Measurements from ENCODE around the gene PLS3.
A peak's percentile ranks its signal among the peaks of the same experiment; 100 is the strongest.
"Not testable (repeated sequence)": the region's sequence is repeated elsewhere in the genome, so short reads cannot be mapped to it uniquely, and the experiment has no call there.

PLS3 gene

GRCh38 chrX:115616943-115617563 lies 56.1 kb downstream of the PLS3 start:
- DNase-seq: no peak

GRCh38 chrX:115622534-115622933 lies 61.6 kb downstream of the PLS3 start:
- no peak for DNase-seq

GRCh38 chrX:115624916-115625315 lies 63.9 kb downstream of the PLS3 start:
- DNase-seq: no peak

- no peak for DNase-seq
These were observed 64.8 kb downstream of the PLS3 start for GRCh38 chrX:115625572-115626301.

GRCh38 chrX:115630204-115630603 lies 69.2 kb downstream of the PLS3 start:
- no peak for DNase-seq

DNA sequence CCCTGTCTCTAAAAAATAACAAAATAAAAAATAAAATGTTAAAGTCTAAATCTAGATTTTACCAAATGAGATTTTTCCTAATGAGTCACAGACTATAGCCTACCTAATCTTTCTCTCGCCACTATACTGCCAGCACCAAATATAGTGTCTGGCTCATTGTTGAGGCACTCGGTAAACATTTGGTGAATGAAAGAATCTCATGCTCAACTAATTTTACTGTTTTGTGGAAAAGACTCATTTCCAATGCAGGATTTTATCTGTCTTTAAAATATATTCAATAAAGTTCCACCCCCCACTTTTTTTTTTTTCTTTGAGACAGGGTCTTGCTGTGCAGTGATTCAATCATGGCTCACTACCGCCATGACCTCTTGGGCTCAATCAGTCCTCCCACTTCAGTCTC lies 71.5 kb downstream of the PLS3 start:
- no peak for DNase-seq

- DNase-seq: not testable (repeated sequence)
These were observed 72.4 kb downstream of the PLS3 start for GRCh38 chrX:115633397-115633796.

GRCh38 chrX:115639334-115639880 lies 78.4 kb downstream of the PLS3 start:
- DNase-seq: no peak

DNA sequence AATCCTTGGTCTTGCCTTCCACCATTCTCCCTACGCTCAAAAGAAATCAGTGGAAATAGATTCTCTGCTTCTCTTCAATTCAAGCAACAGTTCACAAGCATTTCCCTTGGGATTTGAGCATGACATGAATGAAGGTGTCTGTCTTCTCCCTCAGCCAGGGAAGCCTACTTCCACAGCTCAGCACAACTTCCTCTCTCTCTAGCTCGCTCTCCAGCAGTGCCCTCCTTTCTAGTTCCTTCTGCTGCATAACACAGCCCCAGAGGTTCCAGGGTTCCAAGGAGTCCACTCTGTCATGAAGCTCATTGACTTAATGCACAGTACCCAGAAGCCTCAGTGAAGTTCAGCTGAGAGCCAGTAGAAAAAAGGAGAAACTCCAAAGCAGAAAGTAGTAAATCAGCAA lies 81.3 kb downstream of the PLS3 start:
- DNase-seq: no peak

- DNase-seq: peak; percentile 28
These were observed 82.0 kb downstream of the PLS3 start for GRCh38 chrX:115642895-115643530.

DNA sequence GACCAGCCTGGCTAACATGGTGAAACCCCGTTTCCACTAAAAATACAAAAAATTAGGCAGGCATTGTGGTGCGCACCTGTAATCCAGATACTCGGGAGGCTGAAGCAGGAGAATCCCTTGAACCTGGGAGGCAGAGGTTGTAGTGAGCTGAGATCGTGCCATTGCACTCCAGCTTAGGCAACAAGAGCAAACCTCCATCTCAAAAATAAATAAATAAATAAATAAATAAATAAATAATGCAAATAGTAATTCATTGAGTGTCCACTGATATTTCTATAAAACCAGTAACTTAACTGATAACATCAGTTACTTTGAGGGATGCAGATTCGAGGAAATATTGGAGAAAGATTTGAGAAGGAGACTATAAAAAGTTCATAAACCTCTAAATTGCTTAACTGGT lies 83.4 kb downstream of the PLS3 start:
- DNase-seq: not testable (repeated sequence)

GRCh38 chrX:115649461-115650063 lies 88.6 kb downstream of the PLS3 start:
- DNase-seq: no peak

- DNase-seq: no peak
These were observed 89.5 kb downstream of the PLS3 start for GRCh38 chrX:115650449-115650848.

DNA sequence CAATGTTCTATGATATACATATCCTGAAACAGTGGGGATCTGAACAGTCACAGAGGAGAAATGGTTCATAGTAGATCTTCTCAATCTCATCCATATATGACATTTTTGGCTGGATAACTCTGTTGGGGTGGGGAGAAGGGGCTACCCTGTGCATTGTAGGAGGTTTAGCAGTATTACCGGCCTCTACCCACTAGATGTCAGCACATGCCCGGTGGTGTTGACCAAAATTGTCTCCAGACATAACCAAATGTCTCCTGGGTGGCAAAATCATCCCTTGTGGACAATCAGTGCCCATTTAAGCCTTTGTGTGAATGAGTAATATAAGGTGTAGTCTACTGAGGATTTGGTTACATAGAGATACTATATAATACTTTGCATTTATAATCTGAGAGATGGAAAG lies 89.9 kb downstream of the PLS3 start:
- DNase-seq: peak; percentile 20

- DNase-seq: no peak
These were observed 91.2 kb downstream of the PLS3 start for GRCh38 chrX:115652221-115652620.

GRCh38 chrX:115665122-115665521 lies 104.1 kb downstream of the PLS3 start:
- DNase-seq: no peak

GRCh38 chrX:115679460-115679859 lies 118.5 kb downstream of the PLS3 start:
- DNase-seq: no peak

DNA sequence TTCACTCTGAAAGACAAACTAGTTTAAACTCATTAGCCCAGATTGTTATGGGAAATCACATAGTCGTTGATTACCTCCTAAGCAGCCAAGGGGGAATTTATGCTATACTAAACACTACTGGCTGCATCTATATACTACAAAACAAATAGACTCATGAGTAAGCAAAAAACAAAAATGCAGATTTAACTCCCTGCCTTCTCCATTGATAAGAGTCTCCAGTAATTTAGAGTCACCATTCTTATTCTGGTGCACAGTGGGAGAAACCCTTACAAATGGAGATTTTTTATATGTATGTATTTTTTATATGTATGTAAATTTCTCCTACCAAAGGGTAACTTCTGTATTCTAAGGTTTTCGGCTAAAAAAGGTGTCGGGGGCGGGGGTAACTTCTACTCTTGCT lies 126.6 kb downstream of the PLS3 start:
- DNase-seq: no peak

GRCh38 chrX:115689931-115690330 lies 129.0 kb downstream of the PLS3 start:
- no peak for DNase-seq

DNA sequence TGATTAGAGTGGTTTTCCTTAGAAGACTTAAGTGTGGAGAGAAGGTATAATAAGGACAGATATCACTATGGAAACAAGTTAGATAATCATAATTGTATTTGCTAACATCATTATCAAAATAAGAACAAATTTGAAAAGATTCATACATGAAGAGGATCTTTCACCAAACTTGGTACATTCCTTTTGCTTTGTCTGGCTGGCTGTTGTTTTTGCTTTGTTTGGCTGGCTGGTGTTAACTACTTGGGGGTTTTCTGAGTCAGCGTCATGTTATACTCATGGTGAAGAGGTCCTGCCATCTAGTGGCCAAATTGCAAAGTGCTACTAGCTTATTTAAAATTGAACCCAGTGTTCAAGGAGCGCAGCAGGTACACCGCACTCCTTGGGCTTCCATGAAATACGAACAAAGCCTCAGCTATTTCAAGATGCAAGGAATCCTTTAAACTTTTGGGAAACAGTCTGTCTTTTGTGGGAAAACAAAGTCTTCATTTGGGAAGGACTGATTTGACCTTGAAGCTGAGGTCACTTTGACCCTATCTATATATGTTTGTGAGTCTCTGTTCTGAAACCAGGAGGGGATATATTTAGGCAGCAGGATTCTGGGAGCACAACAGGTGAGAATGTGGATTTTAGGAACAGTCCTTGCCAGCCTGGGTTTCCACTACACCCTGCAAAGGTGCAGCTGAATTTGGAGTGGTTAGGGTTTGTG lies 129.7 kb downstream of the PLS3 start:
- peak; percentile 50 for DNase-seq

GRCh38 chrX:115693476-115693875 lies 132.5 kb downstream of the PLS3 start:
- DNase-seq: no peak

DNA sequence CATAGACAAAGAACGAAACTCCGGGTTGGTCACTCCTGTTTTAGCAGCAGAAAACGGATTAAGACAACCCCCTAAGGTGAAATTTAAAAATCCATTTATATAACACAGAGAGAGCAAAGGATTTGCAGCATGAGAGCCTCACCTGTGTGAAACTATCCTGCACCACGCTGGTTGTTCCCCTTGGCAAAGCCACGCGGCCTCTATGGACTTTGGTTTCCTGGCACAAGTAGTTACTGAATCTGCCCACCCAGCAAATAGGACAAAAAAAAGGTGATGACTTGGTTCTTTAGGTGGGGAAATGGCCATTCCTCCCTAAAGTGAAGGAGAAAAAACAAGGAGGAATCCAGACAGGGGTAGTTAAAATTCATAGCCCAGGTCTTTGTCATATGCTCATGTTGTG lies 133.1 kb downstream of the PLS3 start:
- DNase-seq: no peak

- no peak for DNase-seq
These were observed 135.1 kb downstream of the PLS3 start for GRCh38 chrX:115696039-115696438.

All from hematopoietic multipotent progenitor cell treated with erythropoietin and hydrocortisone succinate and interleukin-3 and kit ligand, for 8 days (in vitro differentiated cells).